GM19240 (cell line): ENCODE data around the gene ANKRD10.
"Not testable (repeated sequence)": the region's sequence is repeated elsewhere in the genome, so short reads cannot be mapped to it uniquely, and the experiment has no call there.

ENCODE experiments used
- DNase-seq: peaks from one replicate; pipeline ENCODE4 v3.0.0; 2011; ENCODE audit warnings: low spot score; ENCODE audit not compliant: insufficient read length

The ANKRD10 gene

GRCh38 chr13:110915057-110915873 is at the start of gene ANKRD10:
TSS of gene ANKRD10 (minus strand) at chr13:110915069. CDS start at chr13:110914934, 135 bp downstream.
- DNase-seq, result peak; percentile 87

GRCh38 chr13:110964229-110965037 is 49.6 kb upstream of the ANKRD10 start:
- DNase-seq, result no peak

GRCh38 chr13:110963554-110963970 is 48.7 kb upstream of the ANKRD10 start:
- DNase-seq, result no peak

GRCh38 chr13:110961959-110962358 is 47.1 kb upstream of the ANKRD10 start:
- DNase-seq, result no peak

GRCh38 chr13:110960204-110960603 is 45.3 kb upstream of the ANKRD10 start:
- no peak for DNase-seq

GRCh38 chr13:110957931-110958330 is 43.1 kb upstream of the ANKRD10 start:
- no peak for DNase-seq

- no peak for DNase-seq
Measured at GRCh38 chr13:110957181-110957884, 42.5 kb upstream of the ANKRD10 start.

GRCh38 chr13:110956216-110956615 is 41.3 kb upstream of the ANKRD10 start:
- DNase-seq, result not testable (repeated sequence)

- DNase-seq, result not testable (repeated sequence)
Measured at GRCh38 chr13:110955608-110956007, 40.7 kb upstream of the ANKRD10 start.

- not testable (repeated sequence) for DNase-seq
Measured at GRCh38 chr13:110955072-110955503, 40.2 kb upstream of the ANKRD10 start.

GRCh38 chr13:110954533-110954920 is 39.7 kb upstream of the ANKRD10 start:
- DNase-seq, result not testable (repeated sequence)

GRCh38 chr13:110953833-110954532 is 39.1 kb upstream of the ANKRD10 start:
- DNase-seq, result no peak

GRCh38 chr13:110953416-110953815 is 38.5 kb upstream of the ANKRD10 start:
- DNase-seq, result no peak

GRCh38 chr13:110952135-110952534 is 37.3 kb upstream of the ANKRD10 start:
- DNase-seq, result not testable (repeated sequence)

- DNase-seq, result no peak
Measured at GRCh38 chr13:110950819-110951570, 36.1 kb upstream of the ANKRD10 start.

GRCh38 chr13:110950356-110950755 is 35.5 kb upstream of the ANKRD10 start:
- no peak for DNase-seq

GRCh38 chr13:110949628-110950027 is 34.8 kb upstream of the ANKRD10 start:
- DNase-seq, result no peak

- no peak for DNase-seq
Measured at GRCh38 chr13:110949116-110949515, 34.2 kb upstream of the ANKRD10 start.

- not testable (repeated sequence) for DNase-seq
Measured at GRCh38 chr13:110947338-110947737, 32.5 kb upstream of the ANKRD10 start.

GRCh38 chr13:110945928-110946570 is 31.2 kb upstream of the ANKRD10 start:
- no peak for DNase-seq
